Spinal cord (tissue), 10 donors: ENCODE data around the gene CRYGB. TPM values are rescaled to one million over a fixed set of nuclear protein-coding genes. Genes with fewer than 3 reads are reported as not detected.

ENCODE experiments used
- DNase-seq, 6 donors: peaks; one replicate each; pipeline versions ENCODE4 v3.0.0 to v3.0.0-alpha.2; 2013 to 2015; ENCODE audit warnings: low spot score in 6 of 6, low read depth in 4 of 6
- H3K27ac ChIP-seq: one replicate; pipeline ENCODE4 v1.5.1; 2013; ENCODE audit warnings: low read depth, low read length, control low read depth
- H3K27me3 ChIP-seq: one replicate; pipeline ENCODE4 v1.6.1; 2013; ENCODE audit warnings: low read length; ENCODE audit not compliant: control insufficient read depth, insufficient read depth
- H3K36me3 ChIP-seq: one replicate; pipeline ENCODE4 v1.6.1; 2013; ENCODE audit warnings: low read length; ENCODE audit not compliant: control insufficient read depth, insufficient read depth
- H3K4me1 ChIP-seq: one replicate; pipeline ENCODE4 v1.6.1; 2013; ENCODE audit warnings: low read length; ENCODE audit not compliant: control insufficient read depth, insufficient read depth
- H3K4me3 ChIP-seq: one replicate; pipeline ENCODE4 v1.5.1; 2013; ENCODE audit warnings: low read depth, low read length, control low read depth
- H3K9me3 ChIP-seq: one replicate; pipeline ENCODE4 v1.6.1; 2013; ENCODE audit warnings: low read length; ENCODE audit not compliant: control insufficient read depth, insufficient read depth
- WGBS: methylation state at CpG from one replicate; pipeline ENCODE4 v1.1.5; 2013; ENCODE audit warnings: missing lambda C conversion rate; ENCODE audit not compliant: insufficient coverage; 5-methylcytosine and 5-hydroxymethylcytosine counted together
- polyA plus RNA-seq, 2 donors: library from polyadenylated mRNA; unstranded; fragments of 120-200 nt; gene quantifications; one replicate each; pipeline ENCODE4 v1.2.1, GENCODE V29; 2013; ENCODE audit not compliant: insufficient read length in 2 of 2
- total RNA-seq, 2 donors: library from RNA; depleted of rRNA in 1 of 2; stranded (reverse); fragments of 120-200 nt in 1 of 2; fragments of >200 nt in 1 of 2; gene quantifications; one replicate each; pipeline versions ENCODE4 v1.2.3 to v1.2.4, GENCODE V29; 2013 to 2014
- donor health status: healthy.

Gene CRYGB
- total and polyA plus RNA-seq, 4 donors: not detected

- Histone ChIP-seq H3K9me3 (no peaks in the 10 kb centered on the region), H3K4me3 (no peak overlapping the region), H3K27me3 (no peaks in the 10 kb centered on the region), H3K36me3 (no peaks in the 10 kb centered on the region), H3K4me1 (peaks cover 3% of the 10 kb centered on the region), H3K27ac (no peak overlapping the region)
- WGBS: 68% methylated on average over 2 of the region's 2 CpGs
- no peak for DNase-seq
Measured at GRCh38 chr2:208098267-208098666, 47.7 kb downstream of the CRYGB start.

- no peak for DNase-seq
- H3K4me1 ChIP-seq: peaks cover 3% of the 10 kb centered on the region
- WGBS: 81% methylated on average over 3 of the region's 5 CpGs
Measured at GRCh38 chr2:208097801-208098200, 48.2 kb downstream of the CRYGB start.

GRCh38 chr2:208097313-208097712 is 48.6 kb downstream of the CRYGB start:
- H3K9me3 ChIP-seq: no peaks in the 10 kb centered on the region
- H3K4me3 ChIP-seq: no peak overlapping the region
- peaks cover 1% of the 10 kb centered on the region for H3K4me1 ChIP-seq
- H3K36me3 ChIP-seq: no peaks in the 10 kb centered on the region
- H3K27ac ChIP-seq: no peak overlapping the region
- no peaks in the 10 kb centered on the region for H3K27me3 ChIP-seq
- WGBS: 73% methylated on average over 1 of the region's 3 CpGs
- DNase-seq: no peak

More at GRCh38 chr2:208097801-208098200, 48.2 kb downstream of the CRYGB start:
- H3K27ac ChIP-seq: no peak overlapping the region
- no peak overlapping the region for H3K4me3 ChIP-seq
- no peaks in the 10 kb centered on the region for H3K27me3 ChIP-seq
- H3K9me3 ChIP-seq: no peaks in the 10 kb centered on the region
- no peaks in the 10 kb centered on the region for H3K36me3 ChIP-seq

GRCh38 chr2:208096080-208096479 is 49.9 kb downstream of the CRYGB start:
- H3K4me3 ChIP-seq: no peak overlapping the region
- H3K4me1 ChIP-seq: no peaks in the 10 kb centered on the region
- H3K27me3 ChIP-seq: no peaks in the 10 kb centered on the region
- H3K27ac ChIP-seq: no peak overlapping the region
- H3K36me3 ChIP-seq: no peaks in the 10 kb centered on the region
- no peaks in the 10 kb centered on the region for H3K9me3 ChIP-seq
- DNase-seq: no peak
- WGBS: 82% methylated on average over 3 of the region's 3 CpGs

- Histone ChIP-seq H3K36me3 (no peaks in the 10 kb centered on the region), H3K27ac (no peak overlapping the region), H3K27me3 (no peaks in the 10 kb centered on the region), H3K9me3 (no peaks in the 10 kb centered on the region), H3K4me1 (no peaks in the 10 kb centered on the region), H3K4me3 (no peak overlapping the region)
- no peak for DNase-seq
Measured at GRCh38 chr2:208093128-208093527, 52.8 kb downstream of the CRYGB start.

Other genes starting within 250 kb of the CRYGB start
- gene PLEKHM3, start 120.6 kb downstream of the CRYGB start, total RNA-seq: 10 to 100 TPM; 15.6 to 34.5 TPM
- 10 to 100 TPM; 16.5 to 20.2 TPM for gene PLEKHM3, start 120.6 kb downstream of the CRYGB start, polyA plus RNA-seq
- 1 to 10 TPM in 1 of 2 donors, under 1 TPM in 1; 0.83 to 1.2 TPM for gene CRYGD, start 21.6 kb downstream of the CRYGB start, total RNA-seq
- gene CRYGD, start 21.6 kb downstream of the CRYGB start, polyA plus RNA-seq: 1 to 10 TPM; 4.9 to 7.1 TPM
- gene CRYGC, start 16.3 kb downstream of the CRYGB start, total RNA-seq: not detected
- gene CRYGC, start 16.3 kb downstream of the CRYGB start, polyA plus RNA-seq: under 1 TPM in 1 of 2 donors, not detected in 1; 0.44 TPM
- not detected for gene CRYGA, start 17.4 kb upstream of the CRYGB start, total RNA-seq
- under 1 TPM; 0.36 to 0.43 TPM for gene CRYGA, start 17.4 kb upstream of the CRYGB start, polyA plus RNA-seq
- 10 to 100 TPM in 1 of 2 donors, 1 to 10 TPM in 1; 6.4 to 15.7 TPM for gene C2orf80, start 43.9 kb upstream of the CRYGB start, total RNA-seq
- gene C2orf80, start 43.9 kb upstream of the CRYGB start, polyA plus RNA-seq: 10 to 100 TPM; 31.0 to 35.4 TPM
- 100 to 1,000 TPM; 106 to 126 TPM for gene IDH1, start 108.9 kb upstream of the CRYGB start, total RNA-seq
- gene IDH1, start 108.9 kb upstream of the CRYGB start, polyA plus RNA-seq: 100 to 1,000 TPM; 131 to 169 TPM
- gene PIKFYVE, start 120.1 kb upstream of the CRYGB start, total RNA-seq: 10 to 100 TPM; 48.4 to 60.0 TPM
- 10 to 100 TPM; 20.5 to 25.5 TPM for gene PIKFYVE, start 120.1 kb upstream of the CRYGB start, polyA plus RNA-seq